MCF 10A (cell line): ENCODE measurements around the gene DNTT. TPM values are rescaled to one million over a fixed set of nuclear protein-coding genes. Genes with fewer than 3 reads are reported as not detected.

Experiments
- BruUV-seq: library from RNA; stranded (reverse); fragments of 400-500 nt; replicated peaks from 2 replicates; lab custom pipeline; 2021; lab: Mats Ljungman, UMichigan
- CTCF ChIA-PET: fragments of 300-600 bp; sonication (Branson Sonifier 250); formaldehyde crosslinking; extraction: SDS; loops from one replicate; lab custom pipeline; 2021; ENCODE audit warnings: antibody characterized with exemption, inconsistent platforms; lab: Yijun Ruan, JAX
- POLR2A ChIA-PET: fragments of 300-600, 350-650 bp; sonication (Branson Sonifier 250); formaldehyde crosslinking; extraction: SDS; loops from one replicate; lab custom pipeline; 2020; ENCODE audit warnings: antibody characterized with exemption, inconsistent platforms; lab: Yijun Ruan, JAX
- DNase-seq: peaks from one replicate; pipeline ENCODE4 v3.0.0-alpha.2; 2018; ENCODE audit not compliant: unreplicated experiment
- H3K27ac Mint-ChIP-seq: one replicate; pipeline ENCODE4 v1.8.0; 2022; ENCODE audit warnings: mild to moderate bottlenecking, low read depth, mixed read lengths; ENCODE audit not compliant: unreplicated experiment
- H3K27me3 Mint-ChIP-seq: one replicate; pipeline ENCODE4 v1.8.0; 2022; ENCODE audit warnings: mixed read lengths; ENCODE audit not compliant: insufficient read depth, unreplicated experiment
- H3K36me3 Mint-ChIP-seq: one replicate; pipeline ENCODE4 v1.8.0; 2022; ENCODE audit warnings: mild to moderate bottlenecking, moderate library complexity, mixed read lengths; ENCODE audit not compliant: insufficient read depth, unreplicated experiment
- H3K4me1 Mint-ChIP-seq: one replicate; pipeline ENCODE4 v1.8.0; 2022; ENCODE audit warnings: mixed read lengths; ENCODE audit not compliant: insufficient read depth, unreplicated experiment
- H3K4me3 Mint-ChIP-seq: one replicate; pipeline ENCODE4 v1.8.0; 2022; ENCODE audit warnings: mild to moderate bottlenecking, moderate library complexity, mixed read lengths; ENCODE audit not compliant: unreplicated experiment
- H3K9me3 Mint-ChIP-seq: one replicate; pipeline ENCODE4 v1.8.0; 2022; ENCODE audit warnings: mixed read lengths; ENCODE audit not compliant: unreplicated experiment
- CTCF ChIP-seq: fragments of 200-600 bp; IDR thresholded peaks from one replicate; pipeline ENCODE4 v1.8.0; 2022; ENCODE audit warnings: antibody characterized with exemption, mild to moderate bottlenecking; ENCODE audit not compliant: unreplicated experiment
- intact Hi-C: fragments of 100-400 bp; cut with micrococcal nuclease; formaldehyde crosslinking; loops from 2 replicates; pipeline ENCODE4 v1.14.1; 2022
- total RNA-seq: library from RNA; stranded (reverse); gene quantifications from 2 replicates; pipeline ENCODE4 v1.2.3, GENCODE V29; 2022

The DNTT gene
- total RNA-seq, 1 experiment from 2014 or later, result not detected

DNA sequence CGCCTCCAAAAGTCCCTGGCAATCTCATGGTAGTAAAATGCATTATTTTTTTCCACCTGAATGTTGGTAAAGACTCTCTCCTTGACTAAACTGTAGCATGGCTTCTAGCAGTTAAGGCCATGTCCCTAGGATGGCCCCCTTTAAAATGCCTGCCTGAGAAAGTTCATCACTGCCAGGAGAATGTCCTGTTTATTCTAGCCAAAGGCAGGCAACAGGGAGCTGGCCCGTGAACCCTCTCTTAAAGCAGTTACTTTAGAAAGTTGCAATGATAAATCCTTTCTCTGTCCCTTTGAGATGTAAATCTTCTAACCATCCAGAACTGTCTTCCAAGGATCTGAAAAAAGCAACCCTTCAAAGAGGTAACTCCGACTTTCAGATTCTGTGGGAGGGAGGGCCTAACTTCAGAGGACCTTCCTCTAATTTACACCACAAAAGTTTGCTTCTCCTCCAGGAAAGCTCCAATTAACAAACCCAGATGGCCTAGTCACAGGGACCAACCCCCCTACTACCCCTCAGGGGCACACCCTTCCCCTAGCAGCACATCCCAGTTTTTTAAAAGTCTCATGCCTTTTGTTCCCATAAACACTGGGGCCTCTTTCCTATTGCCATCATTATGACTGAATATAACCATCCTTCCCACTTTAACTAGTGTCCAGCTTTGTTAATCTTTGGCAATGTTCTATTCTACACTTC is 5.5 kb downstream of the DNTT start:
- H3K36me3 Mint-ChIP-seq, result no peaks in the 10 kb centered on the region
- TF ChIP-seq CTCF, result no peak
- no peak for DNase-seq
- intact Hi-C loops, result no loop called here
- H3K4me1 Mint-ChIP-seq, result no peaks in the 10 kb centered on the region
- no TSS peak for BruUV-seq
- H3K27ac Mint-ChIP-seq, result no peak overlapping the region
- POLR2A ChIA-PET, result no interaction called here
- CTCF ChIA-PET, result interaction anchor here (0.6 to 1.5 kb wide), 2 partner anchors 65 to 1605 kb away, joined by 3 read pairs; no protein-coding TSS in a partner anchor
- no peak overlapping the region for H3K4me3 Mint-ChIP-seq
- H3K27me3 Mint-ChIP-seq, result peaks cover 10% of the 10 kb centered on the region
- H3K9me3 Mint-ChIP-seq, result no peaks in the 10 kb centered on the region

- Mint-ChIP-seq H3K9me3 (no peaks in the 10 kb centered on the region), H3K27me3 (peaks cover 10% of the 10 kb centered on the region), H3K36me3 (no peaks in the 10 kb centered on the region), H3K27ac (no peak overlapping the region), H3K4me1 (no peaks in the 10 kb centered on the region), H3K4me3 (no peak overlapping the region)
- DNase-seq, result no peak
- no peak for TF ChIP-seq CTCF
- BruUV-seq, result no TSS peak
- CTCF ChIA-PET, result interaction anchor here (0.6 to 1.5 kb wide), 3 partner anchors 28 to 385 kb away, joined by 3 to 4 read pairs (median 3); no protein-coding TSS in a partner anchor
- intact Hi-C loops, result no loop called here
- POLR2A ChIA-PET, result no interaction called here
Observed at GRCh38 chr10:96310321-96310669, 6.1 kb downstream of the DNTT start.

DNA sequence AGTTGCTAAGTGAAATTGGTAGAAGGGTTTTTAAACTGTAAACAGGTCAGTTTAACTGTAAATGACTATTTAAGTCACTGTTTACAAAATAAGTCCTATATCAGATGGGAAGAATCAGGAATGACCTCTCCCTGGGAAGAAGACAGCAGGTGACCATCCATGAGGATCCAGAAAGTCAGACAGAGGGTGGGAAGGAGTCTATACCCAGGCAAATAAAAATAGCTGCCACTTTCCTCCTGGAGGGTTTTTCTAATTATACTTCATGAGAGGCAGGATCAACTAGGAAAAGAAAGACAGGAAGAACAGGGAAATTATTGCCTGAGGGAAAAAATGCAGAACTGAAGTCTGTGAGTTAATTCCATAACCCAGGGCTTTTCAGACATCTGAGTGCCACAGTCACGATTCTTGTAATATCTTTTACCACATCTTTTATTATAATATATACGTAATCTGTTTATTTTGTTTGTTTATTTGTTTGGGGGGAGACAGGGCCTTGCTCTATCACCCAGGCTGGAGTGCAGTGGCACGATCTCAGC is 7.0 kb downstream of the DNTT start:
- Mint-ChIP-seq H3K4me3 (no peak overlapping the region), H3K9me3 (no peaks in the 10 kb centered on the region), H3K36me3 (no peaks in the 10 kb centered on the region), H3K4me1 (no peaks in the 10 kb centered on the region), H3K27me3 (peaks cover 5% of the 10 kb centered on the region), H3K27ac (no peak overlapping the region)
- no TSS peak for BruUV-seq
- POLR2A ChIA-PET, result no interaction called here
- TF ChIP-seq CTCF, result no peak
- intact Hi-C loops, result no loop called here
- no peak for DNase-seq
- CTCF ChIA-PET, result no interaction called here

DNA sequence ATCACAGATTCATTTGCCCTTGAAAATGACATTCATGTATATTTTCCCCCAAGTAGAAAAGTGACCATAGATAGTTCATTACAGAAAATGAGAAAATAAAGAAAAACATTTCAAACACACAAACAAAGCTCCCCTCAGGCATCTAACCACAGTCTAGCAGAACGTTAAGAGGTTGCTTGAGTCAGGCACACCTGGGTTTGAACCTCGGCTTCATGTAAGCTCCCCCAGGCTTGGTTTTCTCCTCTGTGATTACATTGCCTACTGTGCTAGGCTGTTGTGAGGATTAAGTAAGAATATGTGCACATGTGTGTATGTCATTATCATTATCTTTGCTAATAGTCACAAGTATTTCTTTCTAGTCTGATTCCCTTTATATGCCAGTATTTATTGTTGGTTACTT is 9.1 kb downstream of the DNTT start:
- BruUV-seq, result no TSS peak
- no peaks in the 10 kb centered on the region for H3K36me3 Mint-ChIP-seq
- H3K4me1 Mint-ChIP-seq, result no peaks in the 10 kb centered on the region
- no peak for TF ChIP-seq CTCF
- ChIA-PET CTCF (interaction anchor here (0.5 to 1.4 kb wide), 2 partner anchors 20 to 138 kb away, joined by 3 to 5 read pairs; no protein-coding TSS in a partner anchor), POLR2A (interaction anchor here (0.6 to 0.9 kb wide), 2 partner anchors 270 to 380 kb away, joined by 3 read pairs; no protein-coding TSS in a partner anchor)
- no peak overlapping the region for H3K4me3 Mint-ChIP-seq
- H3K27ac Mint-ChIP-seq, result no peak overlapping the region
- intact Hi-C loops, result no loop called here
- no peaks in the 10 kb centered on the region for H3K9me3 Mint-ChIP-seq
- DNase-seq, result no peak
- peaks cover 14% of the 10 kb centered on the region for H3K27me3 Mint-ChIP-seq
